ENCODE results near the gene NMNAT3. TPM values are rescaled to one million over a fixed set of nuclear protein-coding genes. Genes with fewer than 3 reads are reported as not detected.

Gene NMNAT3
- total and polyA plus RNA-seq, 4 donors = 8.0 to 12.1 (median 10.0) TPM

DNA sequence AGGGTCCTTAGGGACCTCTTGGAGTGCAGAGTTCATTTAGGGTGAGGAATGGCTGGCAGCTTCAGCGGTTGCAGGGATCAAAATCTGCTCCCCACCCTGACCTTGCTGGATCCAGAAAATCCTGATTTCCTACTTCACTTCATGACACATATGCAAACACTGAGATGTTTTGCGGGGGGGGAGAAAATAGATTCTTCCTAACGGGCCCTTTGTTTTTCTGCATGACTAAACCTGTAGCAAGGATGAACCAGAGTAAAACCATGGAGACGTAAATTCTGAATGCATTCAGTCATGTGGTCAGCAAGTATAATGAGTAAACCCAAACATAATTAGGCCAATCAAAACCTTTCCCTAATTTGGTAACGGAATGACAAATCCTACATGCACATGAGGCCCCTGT lies 118.2 kb downstream of the NMNAT3 start:
- H3K27ac ChIP-seq (ENCODE audit: low read depth, low read length) = no peak overlapping the region
- H3K36me3 ChIP-seq (ENCODE audit: control insufficient read depth, insufficient read depth, low read length) = no peaks in the 10 kb centered on the region
- H3K4me1 ChIP-seq (ENCODE audit: control insufficient read depth, insufficient read depth, low read length) = peaks cover 12% of the 10 kb centered on the region
- H3K4me3 ChIP-seq (ENCODE audit: low read depth, low read length) = no peak overlapping the region
- 86% methylated on average over 2 of the region's 5 CpGs for WGBS (ENCODE audit: insufficient coverage)
- no peaks in the 10 kb centered on the region for H3K27me3 ChIP-seq (ENCODE audit: control insufficient read depth, insufficient read depth, low read length)
- DNase-seq (ENCODE audit: low read depth in 4 of 6, low spot score in 6 of 6) = peak in 1 of 6 donors; percentile 60
- H3K9me3 ChIP-seq (ENCODE audit: control insufficient read depth, insufficient read depth, low read length) = no peaks in the 10 kb centered on the region

- no peak overlapping the region for H3K4me3 ChIP-seq (ENCODE audit: low read depth, low read length)
- WGBS (ENCODE audit: insufficient coverage) = 100% methylated on average over 1 of the region's 2 CpGs
- no peaks in the 10 kb centered on the region for H3K27me3 ChIP-seq (ENCODE audit: control insufficient read depth, insufficient read depth, low read length)
- peak in 1 of 6 donors; percentile 20 for DNase-seq (ENCODE audit: low read depth in 4 of 6, low spot score in 6 of 6)
- H3K27ac ChIP-seq (ENCODE audit: low read depth, low read length) = no peak overlapping the region
- no peaks in the 10 kb centered on the region for H3K9me3 ChIP-seq (ENCODE audit: control insufficient read depth, insufficient read depth, low read length)
- H3K36me3 ChIP-seq (ENCODE audit: control insufficient read depth, insufficient read depth, low read length) = no peaks in the 10 kb centered on the region
- H3K4me1 ChIP-seq (ENCODE audit: control insufficient read depth, insufficient read depth, low read length) = peaks cover 12% of the 10 kb centered on the region
Measured at GRCh38 chr3:139558351-139559266, 119.2 kb downstream of the NMNAT3 start.

- H3K27ac ChIP-seq (ENCODE audit: low read depth, low read length) = no peak overlapping the region
- DNase-seq (ENCODE audit: low read depth in 4 of 6, low spot score in 6 of 6) = no peak
- H3K36me3 ChIP-seq (ENCODE audit: control insufficient read depth, insufficient read depth, low read length) = no peaks in the 10 kb centered on the region
- H3K9me3 ChIP-seq (ENCODE audit: control insufficient read depth, insufficient read depth, low read length) = no peaks in the 10 kb centered on the region
- no CpG with 5 or more reads among the region's 3 CpGs for WGBS (ENCODE audit: insufficient coverage)
- H3K4me3 ChIP-seq (ENCODE audit: low read depth, low read length) = no peak overlapping the region
- no peaks in the 10 kb centered on the region for H3K27me3 ChIP-seq (ENCODE audit: control insufficient read depth, insufficient read depth, low read length)
- H3K4me1 ChIP-seq (ENCODE audit: control insufficient read depth, insufficient read depth, low read length) = peaks cover 16% of the 10 kb centered on the region
Measured at GRCh38 chr3:139557041-139557440, 120.7 kb downstream of the NMNAT3 start.

DNA sequence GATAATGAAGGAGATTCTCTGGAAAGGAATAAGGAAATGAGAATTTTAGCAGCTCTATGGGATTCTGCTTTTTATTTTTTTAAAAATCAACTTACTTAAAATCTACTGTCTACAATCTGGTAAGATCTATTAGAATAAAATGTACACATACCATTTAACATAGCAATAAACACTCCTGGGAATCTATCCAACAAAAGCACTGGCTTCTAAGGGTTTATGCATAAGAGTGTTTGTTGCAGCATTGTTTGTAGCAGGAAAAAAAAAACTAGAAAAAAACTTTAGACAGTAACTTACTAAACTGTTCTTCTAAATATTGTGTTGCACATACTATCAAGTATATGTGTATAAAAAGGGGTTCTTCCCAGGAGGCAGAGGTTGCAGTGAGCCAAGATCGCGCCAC lies 122.5 kb downstream of the NMNAT3 start:
- no peak overlapping the region for H3K27ac ChIP-seq (ENCODE audit: low read depth, low read length)
- H3K36me3 ChIP-seq (ENCODE audit: control insufficient read depth, insufficient read depth, low read length) = no peaks in the 10 kb centered on the region
- H3K9me3 ChIP-seq (ENCODE audit: control insufficient read depth, insufficient read depth, low read length) = no peaks in the 10 kb centered on the region
- no peaks in the 10 kb centered on the region for H3K27me3 ChIP-seq (ENCODE audit: control insufficient read depth, insufficient read depth, low read length)
- peaks cover 7% of the 10 kb centered on the region for H3K4me1 ChIP-seq (ENCODE audit: control insufficient read depth, insufficient read depth, low read length)
- DNase-seq (ENCODE audit: low read depth in 4 of 6, low spot score in 6 of 6) = no peak
- WGBS (ENCODE audit: insufficient coverage) = no CpG with 5 or more reads among the region's 2 CpGs
- no peak overlapping the region for H3K4me3 ChIP-seq (ENCODE audit: low read depth, low read length)

DNA sequence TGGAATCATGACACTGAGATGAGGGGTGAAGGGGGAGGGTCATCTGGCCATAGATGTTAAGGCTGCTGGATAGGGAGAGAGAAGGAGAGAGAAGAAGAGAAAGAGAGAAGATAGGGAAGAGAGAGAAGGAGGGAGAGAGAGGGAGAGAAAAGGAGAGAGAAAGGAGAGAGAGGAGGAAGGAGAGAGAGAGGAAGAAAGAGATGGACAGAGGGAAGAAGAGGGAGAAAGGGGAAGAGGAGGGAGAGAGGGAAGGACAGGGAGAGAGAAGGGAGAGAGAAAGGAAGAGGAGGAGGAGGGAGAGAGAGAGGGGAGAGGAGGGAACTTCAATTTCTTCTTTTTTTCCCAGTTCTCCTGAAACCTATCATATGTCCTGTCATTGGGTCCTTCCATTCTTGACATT lies 123.1 kb downstream of the NMNAT3 start:
- H3K27ac ChIP-seq (ENCODE audit: low read depth, low read length) = no peak overlapping the region
- H3K27me3 ChIP-seq (ENCODE audit: control insufficient read depth, insufficient read depth, low read length) = no peaks in the 10 kb centered on the region
- no peak overlapping the region for H3K4me3 ChIP-seq (ENCODE audit: low read depth, low read length)
- peaks cover 7% of the 10 kb centered on the region for H3K4me1 ChIP-seq (ENCODE audit: control insufficient read depth, insufficient read depth, low read length)
- no peak for DNase-seq (ENCODE audit: low read depth in 4 of 6, low spot score in 6 of 6)
- H3K36me3 ChIP-seq (ENCODE audit: control insufficient read depth, insufficient read depth, low read length) = no peaks in the 10 kb centered on the region
- no peaks in the 10 kb centered on the region for H3K9me3 ChIP-seq (ENCODE audit: control insufficient read depth, insufficient read depth, low read length)

DNA sequence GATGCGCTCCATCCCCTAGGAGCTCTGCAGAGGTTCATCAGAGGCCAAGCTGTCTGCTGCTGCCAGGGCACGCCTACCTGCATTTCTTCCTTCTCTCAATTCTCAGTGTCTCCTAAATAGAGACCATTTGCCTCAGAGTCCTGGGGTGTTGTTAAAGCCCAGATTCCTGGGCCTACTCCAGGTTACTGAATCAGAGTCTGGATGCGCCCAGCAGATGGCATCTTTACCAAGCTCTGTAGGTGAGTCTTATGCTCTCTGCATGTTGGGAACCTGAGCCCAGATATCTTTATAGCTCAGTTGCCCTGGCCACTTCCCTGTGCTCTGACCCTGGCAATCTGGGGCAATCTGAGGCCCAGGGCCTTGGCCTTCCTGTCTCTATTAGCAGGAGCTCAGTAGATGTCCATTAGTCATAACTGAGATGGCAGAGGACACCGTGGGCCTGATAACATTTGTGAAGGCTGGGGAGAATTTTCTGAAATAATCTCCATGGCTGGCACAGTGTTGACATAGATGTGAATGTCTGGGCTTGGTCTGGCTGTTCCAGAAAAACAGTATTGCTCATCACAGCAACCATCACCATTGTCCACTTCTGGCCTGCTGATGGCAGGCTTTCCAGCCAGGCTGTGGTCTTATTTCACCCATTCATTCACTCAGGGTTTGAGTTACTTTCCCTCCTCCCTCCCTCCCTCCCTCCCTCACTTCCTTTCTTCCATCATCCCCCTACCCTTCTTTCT lies 125.0 kb downstream of the NMNAT3 start:
- Histone ChIP-seq H3K36me3 (ENCODE audit: control insufficient read depth, insufficient read depth, low read length) (no peaks in the 10 kb centered on the region), H3K4me1 (ENCODE audit: control insufficient read depth, insufficient read depth, low read length) (peaks cover 7% of the 10 kb centered on the region), H3K27ac (ENCODE audit: low read depth, low read length) (no peak overlapping the region), H3K27me3 (ENCODE audit: control insufficient read depth, insufficient read depth, low read length) (no peaks in the 10 kb centered on the region), H3K9me3 (ENCODE audit: control insufficient read depth, insufficient read depth, low read length) (no peaks in the 10 kb centered on the region), H3K4me3 (ENCODE audit: low read depth, low read length) (no peak overlapping the region)
- peak in 1 of 6 donors; percentile 78 for DNase-seq (ENCODE audit: low read depth in 4 of 6, low spot score in 6 of 6)
- 86% methylated on average over 3 of the region's 4 CpGs for WGBS (ENCODE audit: insufficient coverage)

DNA sequence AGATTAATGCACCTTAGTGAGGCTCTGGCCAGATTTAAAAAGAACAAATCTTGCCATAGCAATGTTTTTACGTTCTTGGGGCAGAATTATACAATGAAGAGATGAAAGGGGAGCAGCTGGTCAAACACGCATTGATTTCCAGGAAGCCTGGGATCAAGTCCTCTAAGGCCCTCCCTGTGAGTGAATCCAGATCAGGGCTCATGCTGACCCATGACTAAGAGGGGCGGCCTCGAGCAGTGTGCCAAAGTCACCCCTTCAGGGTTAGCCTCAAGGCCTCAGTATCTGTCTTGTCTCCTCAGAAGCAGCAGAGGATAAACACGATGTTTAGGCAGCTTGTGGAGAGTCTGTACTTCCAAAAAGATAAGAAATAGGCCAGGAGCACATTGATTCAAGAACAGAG lies 129.0 kb downstream of the NMNAT3 start:
- Histone ChIP-seq H3K27ac (ENCODE audit: low read depth, low read length) (no peak overlapping the region), H3K4me3 (ENCODE audit: low read depth, low read length) (no peak overlapping the region), H3K4me1 (ENCODE audit: control insufficient read depth, insufficient read depth, low read length) (peaks cover 4% of the 10 kb centered on the region), H3K9me3 (ENCODE audit: control insufficient read depth, insufficient read depth, low read length) (no peaks in the 10 kb centered on the region), H3K36me3 (ENCODE audit: control insufficient read depth, insufficient read depth, low read length) (no peaks in the 10 kb centered on the region), H3K27me3 (ENCODE audit: control insufficient read depth, insufficient read depth, low read length) (no peaks in the 10 kb centered on the region)
- WGBS (ENCODE audit: insufficient coverage) = 72% methylated on average over 5 of the region's 5 CpGs
- DNase-seq (ENCODE audit: low read depth in 4 of 6, low spot score in 6 of 6) = no peak

DNA sequence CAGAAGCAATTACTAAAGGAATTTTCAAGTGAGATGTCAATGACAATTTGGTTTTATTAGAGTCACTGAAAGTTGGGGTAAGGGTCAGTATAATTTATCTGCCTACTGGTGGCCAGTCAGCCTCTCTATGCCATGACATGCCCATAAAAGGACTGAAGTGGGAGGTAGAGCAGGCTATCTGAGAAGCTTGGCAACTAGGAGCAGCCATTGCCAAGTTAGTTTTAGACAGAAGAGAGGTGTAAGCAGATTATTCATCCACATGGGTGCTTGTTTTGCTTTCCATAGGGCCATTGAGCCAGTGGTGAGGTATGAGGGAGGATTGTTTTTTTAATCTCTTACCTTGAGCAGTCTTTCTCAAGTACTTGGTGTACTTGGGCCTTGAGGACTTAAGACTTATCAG lies 130.1 kb downstream of the NMNAT3 start:
- Histone ChIP-seq H3K9me3 (ENCODE audit: control insufficient read depth, insufficient read depth, low read length) (no peaks in the 10 kb centered on the region), H3K27ac (ENCODE audit: low read depth, low read length) (no peak overlapping the region), H3K4me1 (ENCODE audit: control insufficient read depth, insufficient read depth, low read length) (peaks cover 2% of the 10 kb centered on the region), H3K36me3 (ENCODE audit: control insufficient read depth, insufficient read depth, low read length) (no peaks in the 10 kb centered on the region), H3K4me3 (ENCODE audit: low read depth, low read length) (no peak overlapping the region), H3K27me3 (ENCODE audit: control insufficient read depth, insufficient read depth, low read length) (no peaks in the 10 kb centered on the region)
- DNase-seq (ENCODE audit: low read depth in 4 of 6, low spot score in 6 of 6) = no peak

GRCh38 chr3:139546772-139547171 lies 131.0 kb downstream of the NMNAT3 start:
- no CpG with 5 or more reads among the region's 3 CpGs for WGBS (ENCODE audit: insufficient coverage)
- Histone ChIP-seq H3K9me3 (ENCODE audit: control insufficient read depth, insufficient read depth, low read length) (no peaks in the 10 kb centered on the region), H3K4me1 (ENCODE audit: control insufficient read depth, insufficient read depth, low read length) (peaks cover 2% of the 10 kb centered on the region), H3K27ac (ENCODE audit: low read depth, low read length) (no peak overlapping the region), H3K36me3 (ENCODE audit: control insufficient read depth, insufficient read depth, low read length) (no peaks in the 10 kb centered on the region), H3K4me3 (ENCODE audit: low read depth, low read length) (no peak overlapping the region), H3K27me3 (ENCODE audit: control insufficient read depth, insufficient read depth, low read length) (no peaks in the 10 kb centered on the region)
- DNase-seq (ENCODE audit: low read depth in 4 of 6, low spot score in 6 of 6) = no peak
